HG03159 (cell line): Measurements from ENCODE around the gene CDH8.

Experiments used
- ATAC-seq: cut with Tn5 transposase; IDR thresholded peaks from one replicate; pipeline ENCODE4 v1.9.1; 2021; ENCODE audit warnings: mild to moderate bottlenecking, moderate library complexity; ENCODE audit not compliant: unreplicated experiment

Gene CDH8

GRCh38 chr16:61665512-61665911, 370.7 kb downstream of the CDH8 start:
- ATAC-seq = no peak

- no peak for ATAC-seq
Observed at GRCh38 chr16:61659936-61660335, 376.3 kb downstream of the CDH8 start.

GRCh38 chr16:61654962-61655361, 381.3 kb downstream of the CDH8 start:
- no peak for ATAC-seq

GRCh38 chr16:61653544-61653943, 382.7 kb downstream of the CDH8 start:
- no peak for ATAC-seq

GRCh38 chr16:61645561-61645960, 390.7 kb downstream of the CDH8 start:
- ATAC-seq = no peak

GRCh38 chr16:61644736-61645135, 391.5 kb downstream of the CDH8 start:
- no peak for ATAC-seq

- no peak for ATAC-seq
Observed at GRCh38 chr16:61617219-61617783, 418.9 kb downstream of the CDH8 start.

- ATAC-seq = no peak
Observed at GRCh38 chr16:61616088-61616487, 420.1 kb downstream of the CDH8 start.

- no peak for ATAC-seq
Observed at GRCh38 chr16:61611847-61612491, 424.3 kb downstream of the CDH8 start.

GRCh38 chr16:61606581-61606980, 429.7 kb downstream of the CDH8 start:
- no peak for ATAC-seq
